K562 treated with DMSO at 1 percent for 48 hours (cell line): ENCODE results near the gene M6PR. TPM values are rescaled to one million over a fixed set of nuclear protein-coding genes. Genes with fewer than 3 reads are reported as not detected.

ENCODE experiments used
- total RNA-seq: library from RNA; unstranded; fragments of 300-600 nt; gene quantifications from 2 replicates; pipeline ENCODE4 v1.2.3, GENCODE V29; 2022; ENCODE audit warnings: low replicate concordance; ENCODE audit errors: extremely low read depth

The M6PR gene
- total RNA-seq, result not detected in 2 replicates

DNA sequence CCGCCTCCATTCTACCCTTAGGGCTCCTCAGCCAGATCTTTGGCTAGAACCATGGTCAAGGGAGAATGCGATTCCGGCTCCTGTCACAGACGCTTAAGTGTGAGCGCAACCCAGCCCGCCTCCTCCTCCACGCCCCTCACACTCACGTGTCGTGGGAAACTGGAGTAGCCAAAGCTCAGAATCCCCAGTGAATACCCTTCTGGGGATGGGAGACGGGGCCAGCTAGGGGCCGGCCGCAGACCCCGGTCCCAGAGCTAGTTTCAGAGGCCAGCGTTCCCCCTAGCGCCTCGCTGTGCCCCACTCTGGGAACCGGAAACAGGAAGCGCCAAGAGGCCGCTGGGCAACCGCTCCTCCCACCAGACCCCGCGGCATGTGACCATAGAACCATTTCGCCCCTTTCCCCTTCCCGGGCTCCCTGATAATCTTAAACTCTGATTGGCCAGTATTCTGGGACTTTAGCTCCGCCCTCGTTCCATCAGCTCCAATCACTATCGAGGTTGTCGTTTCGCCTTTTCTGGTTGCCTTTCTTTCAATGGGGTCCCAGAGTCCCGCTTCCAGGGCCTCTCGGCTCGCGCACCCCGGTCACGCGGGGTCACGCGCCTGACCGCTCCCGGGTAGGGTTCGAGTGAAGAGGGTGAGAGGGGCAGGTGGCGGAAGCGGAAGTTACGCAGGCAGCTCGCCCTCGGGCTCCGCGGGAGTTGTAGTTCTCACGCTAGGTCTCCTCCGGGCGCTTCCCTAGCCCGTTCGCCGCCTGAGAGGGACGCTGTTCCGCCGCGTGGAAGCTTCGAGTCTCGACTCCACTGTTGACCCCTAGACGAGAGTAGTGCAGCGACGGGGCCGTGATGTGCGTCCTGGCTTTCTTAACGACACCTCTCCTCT lies at the start of gene M6PR:
TSS of gene M6PR (minus strand) at position 304 of the 879 bp plus-strand sequence. CDS start 3,241 bp downstream, outside the sequence.

DNA sequence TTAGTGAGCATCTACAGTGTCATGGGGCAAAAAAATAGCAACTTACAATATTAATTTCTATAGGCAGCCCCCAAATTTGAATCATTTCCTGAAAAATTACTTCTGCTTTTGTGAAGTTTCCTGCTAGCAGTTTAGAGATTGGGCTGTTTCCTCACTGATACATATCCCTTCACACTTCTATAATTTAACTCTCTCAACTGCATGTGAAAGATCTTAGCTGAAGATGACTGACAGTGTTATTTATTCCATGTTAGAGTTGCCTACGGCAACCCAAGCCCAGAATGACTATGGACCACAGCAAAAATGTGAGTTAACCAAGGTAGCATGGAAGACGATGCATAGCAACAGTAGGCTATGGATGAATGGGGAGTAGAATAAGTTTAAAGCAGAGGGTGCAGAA lies 40.0 kb upstream of the M6PR start, which contains the start of gene KLRG1:
TSS of gene KLRG1 (plus strand) at position 134 of the 400 bp plus-strand sequence. CDS start at position 224, 90 bp downstream.

DNA sequence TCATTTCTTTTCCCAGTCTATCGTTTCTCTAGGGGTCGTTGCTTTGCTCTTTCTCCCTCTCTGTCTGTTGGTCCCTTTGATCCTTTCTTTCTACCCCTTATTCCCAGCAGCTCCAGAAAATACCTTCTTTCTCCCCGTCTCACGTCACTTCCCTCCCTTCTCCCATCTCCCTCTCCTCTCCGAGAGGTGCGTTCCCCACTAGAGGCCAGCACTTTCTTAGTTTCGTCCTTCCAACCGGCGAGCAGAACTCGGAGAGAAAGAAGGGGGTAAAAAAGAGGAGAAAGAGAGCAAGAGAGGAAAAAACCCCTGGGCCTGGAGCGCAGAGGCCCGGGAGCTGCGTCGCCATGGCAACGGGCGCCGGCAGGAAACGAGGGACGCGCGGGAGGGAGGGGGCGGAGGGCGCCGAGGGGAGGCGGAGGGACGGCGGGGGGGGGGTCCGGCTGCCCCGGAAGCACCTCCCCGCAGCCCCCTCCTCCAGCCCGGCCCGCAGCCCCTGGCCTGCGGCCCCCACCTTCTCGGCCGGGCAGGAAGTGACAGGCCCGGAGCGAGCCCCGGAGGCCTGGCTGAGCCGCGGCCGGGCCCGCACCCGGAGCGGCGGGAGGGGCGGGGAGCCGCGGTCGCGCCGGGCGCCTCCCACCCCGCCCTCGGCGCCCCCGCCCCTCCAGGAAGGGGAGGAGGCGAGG lies 35.3 kb downstream of the M6PR start, which contains the start of gene PHC1:
TSS of gene PHC1 (plus strand) at position 477 of the 683 bp plus-strand sequence. CDS start 3,169 bp downstream, outside the sequence.

Other genes with a start within 250 kb of the M6PR start
- gene A2ML1, start 127.0 kb downstream of the M6PR start, total RNA-seq, result not detected in 2 replicates
- not detected in 2 replicates for gene PHC1, start 35.1 kb downstream of the M6PR start, total RNA-seq
- not detected in 2 replicates for gene KLRG1, start 39.9 kb upstream of the M6PR start, total RNA-seq
- not detected in 2 replicates for gene A2M, start 166.3 kb upstream of the M6PR start, total RNA-seq